Epidermal melanocyte (primary cell): ENCODE results near the gene ACOXL.
"Not testable (repeated sequence)": the region's sequence is repeated elsewhere in the genome, so short reads cannot be mapped to it uniquely, and the experiment has no call there.

Experiments used
- DNase-seq: peaks from one replicate; pipeline ENCODE4 v3.0.0; 2011; ENCODE audit warnings: low spot score; ENCODE audit not compliant: insufficient read length

ACOXL gene

GRCh38 chr2:110732422-110733413 is at the start of gene ACOXL:
Gene ACOXL (plus strand): TSS chr2:110732573. CDS start chr2:110768390, 35,817 bp downstream.
- no peak for DNase-seq

GRCh38 chr2:110682872-110683271 is 49.5 kb upstream of the ACOXL start:
- DNase-seq = no peak

DNA sequence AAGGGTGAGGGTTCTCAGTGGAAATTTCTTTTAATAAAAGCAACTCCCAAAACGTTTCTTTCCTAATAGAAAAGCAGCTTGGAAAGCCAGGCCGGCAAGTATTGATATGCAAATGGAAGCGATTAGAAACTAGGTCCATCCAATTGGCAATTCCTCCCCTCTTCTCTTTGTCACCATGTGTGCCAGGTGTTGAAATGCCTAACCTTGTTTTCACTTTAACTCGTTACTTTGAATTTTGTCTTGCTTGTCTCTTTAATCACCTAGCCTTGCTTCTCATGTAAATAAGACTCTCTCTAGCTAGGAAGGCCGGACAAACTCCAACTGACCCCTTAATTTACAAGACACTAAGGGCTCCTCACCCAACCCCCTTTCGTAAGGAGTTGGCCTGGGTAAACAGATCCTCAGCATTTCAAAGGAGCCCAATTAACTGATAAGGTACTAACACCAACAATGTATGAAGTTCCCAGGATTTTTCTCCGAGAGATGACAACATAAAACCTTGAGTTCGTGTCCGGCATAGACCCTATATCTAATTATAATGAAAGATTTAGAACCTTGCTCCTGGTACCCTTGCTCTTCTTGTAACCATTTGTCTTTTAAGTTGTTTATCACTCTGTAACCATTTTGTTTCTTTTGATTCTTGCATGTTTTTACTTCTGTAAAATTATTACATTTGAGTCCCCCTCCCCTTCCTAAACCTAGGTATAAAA is 44.4 kb upstream of the ACOXL start:
- DNase-seq = not testable (repeated sequence)

- DNase-seq = no peak
These were observed 43.7 kb upstream of the ACOXL start for GRCh38 chr2:110688594-110689091.

- no peak for DNase-seq
These were observed 42.0 kb upstream of the ACOXL start for GRCh38 chr2:110690083-110690965.

DNA sequence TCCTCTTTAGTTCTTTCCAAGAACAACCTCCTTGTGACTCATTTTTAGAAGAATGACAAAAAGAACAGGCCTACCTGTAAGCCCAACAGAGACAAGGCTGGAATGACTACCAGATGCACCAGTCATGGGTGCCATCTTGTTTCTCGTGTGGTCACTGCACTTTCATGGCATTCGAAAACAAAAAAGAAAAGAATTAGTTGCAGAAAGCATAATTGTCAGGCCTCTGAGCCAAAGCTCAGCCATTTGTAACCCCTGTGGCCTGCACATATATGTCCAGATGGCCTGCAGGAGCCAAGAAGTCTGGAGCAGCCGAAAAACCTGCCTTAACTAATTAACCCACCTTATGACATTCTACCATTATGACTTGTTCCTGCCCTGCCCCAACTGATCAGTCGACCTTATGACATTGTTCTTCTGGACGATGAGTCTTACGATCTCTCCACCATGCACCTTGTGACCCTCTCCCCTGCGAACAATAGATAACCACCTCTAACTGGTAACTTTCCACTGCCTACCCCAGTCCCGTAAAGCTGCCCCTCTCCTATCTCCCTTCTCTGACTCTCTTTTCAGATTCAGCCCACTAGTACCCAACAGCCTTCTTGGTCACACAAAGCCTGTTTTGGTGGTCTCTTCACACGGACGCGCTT is 40.6 kb upstream of the ACOXL start:
- DNase-seq = no peak

DNA sequence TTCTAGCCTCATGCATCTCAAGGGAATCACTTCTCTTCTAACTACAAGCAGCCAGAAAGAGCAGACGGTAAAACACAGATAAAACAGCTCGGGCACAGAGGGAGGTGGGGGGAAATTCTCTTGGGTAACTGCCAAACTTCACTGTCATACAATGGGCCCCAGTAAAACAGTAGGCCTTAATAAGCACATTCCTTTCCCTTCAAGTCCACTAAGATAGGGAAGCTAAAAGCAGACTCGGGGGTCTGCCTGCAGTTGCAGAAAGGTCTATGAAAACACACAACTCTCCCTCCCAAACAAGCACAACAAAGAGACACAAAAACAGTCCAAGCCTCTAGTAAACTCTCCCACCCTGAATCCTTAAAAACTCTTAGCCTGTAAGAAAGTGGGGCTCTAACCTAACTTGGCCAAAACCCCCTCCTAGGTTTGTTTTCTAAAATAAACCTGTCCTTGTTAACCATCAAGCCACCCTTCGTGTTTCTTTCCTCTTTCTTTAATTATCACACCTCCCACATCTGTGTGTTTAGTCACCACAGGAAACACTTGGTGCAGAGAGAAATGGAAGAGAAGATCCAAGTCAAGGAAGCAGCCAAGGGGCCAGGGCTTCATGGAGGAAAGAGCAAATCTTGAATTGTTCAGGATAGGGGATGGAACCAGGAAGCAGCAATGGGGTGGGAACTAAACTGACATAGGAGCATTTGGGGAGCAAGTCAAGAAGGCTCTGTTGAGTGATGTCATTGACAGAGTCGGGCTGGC is 37.1 kb upstream of the ACOXL start:
- not testable (repeated sequence) for DNase-seq

DNA sequence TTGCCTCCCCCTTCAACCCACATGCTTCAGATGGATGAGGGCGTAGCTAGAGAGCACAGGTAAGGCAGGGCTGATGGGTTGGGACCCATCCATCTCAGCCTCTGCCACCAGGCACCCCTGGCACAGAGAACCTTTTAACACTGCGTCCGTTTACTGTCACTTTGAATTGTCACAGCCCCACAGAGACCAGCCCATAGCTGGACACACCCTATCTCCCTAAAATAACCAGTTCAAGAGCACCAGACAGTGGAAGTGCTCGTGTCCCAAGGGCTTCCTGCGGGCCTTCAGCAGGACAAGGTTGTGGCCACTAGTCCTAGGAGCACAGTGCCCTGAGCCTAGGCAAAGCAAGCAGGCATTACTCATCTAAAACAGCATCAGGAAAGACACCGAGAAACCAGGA is 34.1 kb upstream of the ACOXL start:
- DNase-seq = not testable (repeated sequence)

GRCh38 chr2:110702514-110703380 is 29.6 kb upstream of the ACOXL start:
- no peak for DNase-seq

GRCh38 chr2:110707386-110707965 is 24.9 kb upstream of the ACOXL start:
- no peak for DNase-seq

GRCh38 chr2:110708455-110708854 is 23.9 kb upstream of the ACOXL start:
- no peak for DNase-seq

DNA sequence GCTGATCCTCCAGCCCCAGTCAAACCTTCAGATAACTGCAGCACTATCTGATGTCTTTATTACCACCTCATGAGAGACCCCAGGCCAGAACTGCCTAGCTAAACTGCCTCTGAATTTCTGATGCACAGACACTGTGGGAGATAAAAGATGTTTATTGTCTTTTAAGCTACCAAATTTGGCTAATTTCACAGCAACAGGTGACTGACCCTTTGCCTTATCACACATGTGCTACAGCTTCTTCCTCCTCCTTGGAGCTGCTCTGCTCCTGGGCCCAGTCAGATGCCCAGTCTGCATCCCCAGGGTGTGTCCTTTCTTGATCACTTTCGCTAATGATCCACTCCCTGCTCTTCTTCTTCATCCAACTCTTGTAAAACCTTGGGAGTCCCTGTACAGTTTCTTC is 19.6 kb upstream of the ACOXL start:
- no peak for DNase-seq

- DNase-seq = no peak
These were observed 18.6 kb upstream of the ACOXL start for GRCh38 chr2:110713513-110714362.

DNA sequence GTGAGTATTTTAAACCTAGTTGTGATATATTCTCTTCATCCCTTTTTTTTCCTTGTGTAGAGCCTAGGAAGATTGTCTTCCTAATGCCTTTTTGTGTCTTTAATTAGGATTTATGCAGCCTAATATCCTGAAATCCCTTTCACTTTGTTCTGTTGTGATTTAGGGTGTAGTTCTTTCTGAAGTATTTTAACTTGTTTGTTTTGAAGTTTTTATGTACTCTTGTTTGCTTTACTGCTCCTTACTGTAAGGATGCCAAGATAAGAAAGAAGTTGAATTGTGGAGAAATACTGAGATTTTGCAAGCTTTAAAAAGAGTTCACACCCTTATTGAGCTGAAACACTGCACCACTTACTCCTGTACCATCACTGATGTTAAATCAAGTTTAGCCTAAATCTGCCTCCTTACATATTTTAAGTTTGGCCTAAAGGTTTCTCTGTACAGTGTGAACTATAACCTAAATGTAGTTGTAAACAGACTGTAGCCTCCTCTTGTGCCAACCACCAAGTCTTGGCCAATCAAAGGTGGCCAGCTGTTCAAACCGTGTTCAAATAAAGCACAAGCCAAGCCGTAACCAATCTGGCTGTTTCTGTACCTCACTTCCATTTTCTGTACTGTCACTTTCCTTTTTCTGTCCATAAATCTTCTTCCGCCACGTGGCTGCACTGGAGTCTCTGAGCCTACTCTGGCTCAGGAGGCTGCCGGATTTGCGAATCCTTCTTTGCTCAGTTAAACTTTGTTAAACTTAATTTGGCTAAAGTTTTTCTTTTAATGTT is 17.7 kb upstream of the ACOXL start:
- no peak for DNase-seq

DNA sequence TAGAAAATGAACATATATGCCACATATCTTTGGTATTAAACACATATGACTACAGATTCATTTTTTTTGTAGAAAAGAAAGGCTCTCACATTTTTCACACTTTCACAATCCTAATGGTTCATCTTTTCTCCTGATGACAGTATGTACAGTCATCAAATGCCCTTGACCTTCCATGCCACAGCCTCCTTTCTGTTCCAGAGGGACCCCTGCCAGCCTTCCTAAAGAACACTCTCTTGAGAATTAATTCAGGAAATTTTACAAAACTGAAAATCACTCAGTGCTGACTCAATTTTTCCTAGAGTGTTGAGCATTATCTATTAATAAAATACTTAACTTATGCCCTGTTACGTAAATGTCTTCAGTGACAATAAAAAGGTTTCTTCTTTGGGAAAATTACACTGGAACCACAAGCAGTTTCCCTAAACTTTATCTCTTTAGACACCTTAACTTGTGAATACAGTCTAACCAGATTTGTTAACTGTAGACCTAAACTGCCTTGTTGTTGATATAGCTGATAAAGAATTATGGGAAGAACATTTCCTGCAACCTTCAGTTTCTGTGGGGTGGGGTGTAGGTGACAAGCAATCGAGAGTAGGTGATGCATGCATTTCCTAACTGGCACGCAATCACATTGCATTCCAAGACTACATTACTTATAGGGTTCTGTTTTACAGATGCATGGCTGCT is 15.3 kb upstream of the ACOXL start:
- no peak for DNase-seq

DNA sequence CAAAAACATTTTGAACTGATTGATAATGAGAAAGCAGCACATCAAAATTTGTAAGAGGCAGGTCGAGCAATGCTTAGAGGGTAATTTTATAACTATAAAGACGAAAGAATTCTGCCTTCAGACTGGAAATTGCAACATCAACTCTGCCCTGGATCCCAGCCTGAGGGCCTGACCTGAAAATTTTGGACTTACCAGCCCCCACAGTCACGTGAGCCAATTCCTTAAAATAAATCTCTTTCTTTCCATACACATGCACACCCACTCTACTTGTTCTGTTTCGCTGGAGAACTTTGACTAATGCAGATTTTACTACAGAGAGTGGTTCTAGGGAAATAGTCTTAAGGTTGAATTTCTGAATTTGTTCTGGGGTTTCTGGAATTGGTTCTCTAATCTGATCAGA is 14.6 kb upstream of the ACOXL start:
- DNase-seq = no peak
